Measurements from ENCODE around the gene ITGB1BP1.

Gene ITGB1BP1

GRCh38 chr2:9412781-9413180, 10.5 kb downstream of the ITGB1BP1 start:
- H3K4me3 ChIP-seq (ENCODE audit: low read depth, low read length), result no peak overlapping the region
- TF ChIP-seq CTCF (IDR thresholded peaks at IDR 0.05; ENCODE audit: low read depth, low read length), result no peak
- in situ Hi-C loops (cut with HindIII; ENCODE audit: low sequenced_read_pairs), result no loop called here
- no peak for DNase-seq (ENCODE audit: low read depth, low spot score)

- H3K4me3 ChIP-seq (ENCODE audit: low read depth, low read length), result no peak overlapping the region
- in situ Hi-C loops (cut with HindIII; ENCODE audit: low sequenced_read_pairs), result no loop called here
- DNase-seq (ENCODE audit: low read depth, low spot score), result no peak
- no peak for TF ChIP-seq CTCF (IDR thresholded peaks at IDR 0.05; ENCODE audit: low read depth, low read length)
Observed at GRCh38 chr2:9410108-9410507, 13.2 kb downstream of the ITGB1BP1 start.

DNA sequence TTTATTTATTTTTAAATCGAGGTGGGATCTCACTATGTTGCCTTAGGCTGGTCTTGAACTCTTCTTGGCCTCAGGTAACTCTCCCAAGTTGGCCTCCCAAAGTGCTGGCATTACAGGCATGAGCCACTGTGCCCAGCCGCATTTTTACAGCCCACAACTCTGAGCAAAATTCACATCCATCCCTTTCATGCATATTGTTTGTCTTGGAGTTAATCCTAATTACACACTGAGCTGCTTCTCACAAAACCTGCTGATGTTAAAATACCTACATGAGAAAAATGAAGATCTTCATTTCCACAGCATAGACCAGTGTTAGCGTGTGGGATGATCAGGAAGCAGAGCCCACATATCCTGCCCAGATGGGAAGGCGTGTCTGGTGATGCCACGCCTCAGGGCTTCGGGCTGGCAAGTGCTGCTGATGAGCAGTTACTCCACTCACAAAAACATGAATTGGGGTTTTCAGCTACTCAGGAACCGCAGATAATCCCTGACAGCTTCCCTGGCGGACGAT, 14.6 kb downstream of the ITGB1BP1 start:
- in situ Hi-C loops (cut with HindIII; ENCODE audit: low sequenced_read_pairs), result no loop called here
- DNase-seq (ENCODE audit: low read depth, low spot score), result peak; percentile 53
- no peak overlapping the region for H3K4me3 ChIP-seq (ENCODE audit: low read depth, low read length)
- TF ChIP-seq CTCF (IDR thresholded peaks at IDR 0.05; ENCODE audit: low read depth, low read length), result no peak

- in situ Hi-C loops (cut with HindIII; ENCODE audit: low sequenced_read_pairs), result no loop called here
- no peak for TF ChIP-seq CTCF (IDR thresholded peaks at IDR 0.05; ENCODE audit: low read depth, low read length)
- H3K4me3 ChIP-seq (ENCODE audit: low read depth, low read length), result no peak overlapping the region
- no peak for DNase-seq (ENCODE audit: low read depth, low spot score)
Observed at GRCh38 chr2:9407363-9407811, 15.9 kb downstream of the ITGB1BP1 start.

- TF ChIP-seq CTCF (IDR thresholded peaks at IDR 0.05; ENCODE audit: low read depth, low read length), result no peak
- H3K4me3 ChIP-seq (ENCODE audit: low read depth, low read length), result no peak overlapping the region
- in situ Hi-C loops (cut with HindIII; ENCODE audit: low sequenced_read_pairs), result no loop called here
- DNase-seq (ENCODE audit: low read depth, low spot score), result no peak
Observed at GRCh38 chr2:9406529-9407362, 16.6 kb downstream of the ITGB1BP1 start.

DNA sequence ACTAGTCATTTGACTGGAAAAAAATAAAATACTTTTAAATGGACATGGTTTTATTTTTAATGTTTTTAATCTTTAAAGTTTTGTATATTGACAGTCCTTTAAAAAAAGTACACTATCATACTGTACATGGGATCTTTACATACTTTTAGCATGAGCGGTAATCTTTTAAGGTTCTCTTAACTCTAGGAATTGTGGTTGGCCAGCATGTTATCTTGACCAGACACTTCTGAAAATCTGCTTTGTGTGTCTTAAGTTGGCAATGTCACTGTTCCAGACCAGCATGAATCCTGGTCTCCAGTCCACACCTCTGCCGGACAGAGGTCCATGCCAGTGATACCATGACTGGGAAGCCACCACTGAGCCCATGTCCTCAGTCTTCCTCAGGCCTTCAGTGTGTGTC, 17.7 kb downstream of the ITGB1BP1 start:
- in situ Hi-C loops (cut with HindIII; ENCODE audit: low sequenced_read_pairs), result no loop called here
- no peak for DNase-seq (ENCODE audit: low read depth, low spot score)
- no peak for TF ChIP-seq CTCF (IDR thresholded peaks at IDR 0.05; ENCODE audit: low read depth, low read length)

More for the DNA sequence above, 17.7 kb downstream of the ITGB1BP1 start:
- no peak overlapping the region for H3K4me3 ChIP-seq (ENCODE audit: low read depth, low read length)
